SH-SY5Y (cell line): ENCODE measurements around the gene SCAF11.

Experiments
- GATA2 ChIP-seq: IDR thresholded peaks from 2 replicates; pipeline ENCODE4 v1.6.1; 2011; ENCODE audit warnings: mild to moderate bottlenecking, low read depth, low read length
- GATA3 ChIP-seq: IDR thresholded peaks from 2 replicates; pipeline ENCODE4 v1.6.1; 2011; ENCODE audit warnings: low read depth, mild to moderate bottlenecking, low read length, moderate library complexity

DNA sequence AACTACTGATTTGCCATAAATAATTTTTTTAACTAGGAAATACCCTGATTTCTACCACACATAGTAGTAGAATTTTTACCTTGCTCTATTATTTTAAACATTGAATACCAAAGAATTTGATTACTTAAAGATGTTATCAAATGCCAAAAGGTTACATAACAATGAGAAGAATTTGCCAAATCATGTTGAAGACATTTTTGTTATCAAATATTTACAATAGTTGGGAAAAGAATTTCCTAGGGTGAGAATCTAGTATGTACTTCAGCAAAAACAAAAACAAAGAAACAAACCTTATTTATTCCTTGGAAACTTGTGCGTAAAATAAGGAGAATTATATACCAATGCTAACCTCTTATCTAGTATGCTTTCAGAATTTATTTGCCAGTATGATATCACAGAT, 107.2 kb downstream of the SCAF11 start:
- TF ChIP-seq GATA3 (no peak), GATA2 (no peak)
